HepG2 (cell line): ENCODE results near the gene ABCA4. TPM values are rescaled to one million over a fixed set of nuclear protein-coding genes. Genes with fewer than 3 reads are reported as not detected.

Source experiments
- ARNT2 ChIP-seq: sonication (generic); formaldehyde crosslinking; IDR thresholded peaks from 2 replicates; pipeline ENCODE4 v1.8.0; 2022; ENCODE audit warnings: mild to moderate bottlenecking, low read depth, missing genetic modification reagents, moderate library complexity
- CEBPG ChIP-seq: IDR thresholded peaks from 2 replicates; pipeline ENCODE4 v1.6.1; 2016
- KLF13 ChIP-seq: sonication (generic); formaldehyde crosslinking; IDR thresholded peaks from 2 replicates; pipeline ENCODE4 v1.4.0; 2020; ENCODE audit warnings: mild to moderate bottlenecking, missing genetic modification reagents
- NFYC ChIP-seq: IDR thresholded peaks from 2 replicates; pipeline ENCODE4 v1.6.1; 2016; ENCODE audit warnings: missing genetic modification reagents, missing compliant biosample characterization
- NKX3-1 ChIP-seq: sonication (generic); formaldehyde crosslinking; IDR thresholded peaks from 2 replicates; pipeline ENCODE4 v1.5.0; 2020; ENCODE audit warnings: missing genetic modification reagents
- TCF7L2 ChIP-seq: IDR thresholded peaks from 2 replicates; pipeline ENCODE4 v1.6.1; 2011; ENCODE audit warnings: mild to moderate bottlenecking, low read depth, low read length, moderate library complexity
- U2AF1 ChIP-seq: fragments of 200-400 bp; formaldehyde crosslinking; optimal IDR thresholded peaks from 2 replicates; pipeline ENCODE3; 2017; ENCODE audit warnings: mild to moderate bottlenecking, low read depth, low read length
- ZFY ChIP-seq: sonication (generic); formaldehyde crosslinking; IDR thresholded peaks from 2 replicates; pipeline ENCODE4 v1.4.0; 2020; ENCODE audit warnings: missing genetic modification reagents
- ZNF331 ChIP-seq: sonication (generic); formaldehyde crosslinking; IDR thresholded peaks from 2 replicates; pipeline ENCODE4 v1.4.0; 2020; ENCODE audit warnings: missing genetic modification reagents
- ZNF441 ChIP-seq: sonication (generic); formaldehyde crosslinking; IDR thresholded peaks from 2 replicates; pipeline ENCODE4 v1.7.0; 2021; ENCODE audit warnings: missing genetic modification reagents, borderline replicate concordance
- ZNF496 ChIP-seq: sonication (generic); formaldehyde crosslinking; IDR thresholded peaks from 2 replicates; pipeline ENCODE4 v1.8.1; 2023; ENCODE audit warnings: mild to moderate bottlenecking, moderate library complexity, missing genetic modification reagents; ENCODE audit not compliant: insufficient replicate concordance
- ZNF790 ChIP-seq: sonication (generic); formaldehyde crosslinking; IDR thresholded peaks from 2 replicates; pipeline ENCODE4 v1.8.0; 2022; ENCODE audit warnings: missing genetic modification reagents, mild to moderate bottlenecking, borderline replicate concordance
- ZNF792 ChIP-seq: IDR thresholded peaks from 2 replicates; pipeline ENCODE4 v1.6.1; 2016
- polyA plus RNA-seq, 8 experiments: library from polyadenylated mRNA; depleted of rRNA in 3 of 8; stranded (reverse) in 7 of 8; unstranded in 1 of 8; fragments of >200 nt; fragmentation: Illumina TruSeq in 4 of 8; extraction: Trizol in 4 of 8; gene quantifications; 2 replicates each; pipeline versions ENCODE4 v1.2.1 to v1.2.3, GENCODE V29; 2011 to 2016; ENCODE audit warnings: low read depth in 4 of 8, missing spikeins in 1 of 8, mixed read lengths in 1 of 8; ENCODE audit not compliant: insufficient read depth in 1 of 8
- total RNA-seq, 5 experiments: library from RNA; depleted of rRNA; stranded (reverse); fragments of >200 nt; fragmentation: Illumina TruSeq; extraction: Trizol; gene quantifications; 2 replicates each; pipeline ENCODE4 v1.2.3, GENCODE V29; 2016; ENCODE audit warnings: low read depth in 1 of 5
- TF ChIP-seq, protein P1 (sequence below): conservative IDR thresholded peaks from 2 replicates; pipeline ENCODE4 v1.6.1; 2018; ENCODE audit warnings: missing genetic modification reagents
- TF ChIP-seq, protein P2 (sequence below): sonication (generic); formaldehyde crosslinking; IDR thresholded peaks from 2 replicates; pipeline ENCODE4 v1.5.0; 2020; ENCODE audit warnings: missing genetic modification reagents
- TF ChIP-seq, protein P3 (sequence below): IDR thresholded peaks from 2 replicates; pipeline ENCODE4 v1.6.1; 2012; ENCODE audit warnings: inconsistent platforms
- TF ChIP-seq, protein P4 (sequence below): sonication (generic); formaldehyde crosslinking; IDR thresholded peaks from 2 replicates; pipeline ENCODE4 v1.4.0; 2020; ENCODE audit warnings: missing genetic modification reagents, borderline replicate concordance
- TF ChIP-seq, protein P5 (sequence below): sonication (generic); formaldehyde crosslinking; IDR thresholded peaks from 2 replicates; pipeline ENCODE4 v1.4.0; 2020; ENCODE audit warnings: mild to moderate bottlenecking, low read depth, missing genetic modification reagents
- TF ChIP-seq, protein P6 (sequence below): sonication (generic); formaldehyde crosslinking; IDR thresholded peaks from 2 replicates; pipeline ENCODE4 v1.8.0; 2022; ENCODE audit warnings: missing genetic modification reagents, mild to moderate bottlenecking, moderate library complexity, borderline replicate concordance
- TF ChIP-seq, protein P7 (sequence below): sonication (generic); formaldehyde crosslinking; IDR thresholded peaks from 2 replicates; pipeline ENCODE4 v1.8.0; 2022; ENCODE audit warnings: missing genetic modification reagents, mild to moderate bottlenecking, inconsistent platforms, borderline replicate concordance

The ABCA4 gene
- total and polyA plus RNA-seq, 2 of the 13 experiments (the other 11 are each of a cell fraction or from before 2014, with no cell fraction given), result 0.24 to 0.67 TPM

DNA sequence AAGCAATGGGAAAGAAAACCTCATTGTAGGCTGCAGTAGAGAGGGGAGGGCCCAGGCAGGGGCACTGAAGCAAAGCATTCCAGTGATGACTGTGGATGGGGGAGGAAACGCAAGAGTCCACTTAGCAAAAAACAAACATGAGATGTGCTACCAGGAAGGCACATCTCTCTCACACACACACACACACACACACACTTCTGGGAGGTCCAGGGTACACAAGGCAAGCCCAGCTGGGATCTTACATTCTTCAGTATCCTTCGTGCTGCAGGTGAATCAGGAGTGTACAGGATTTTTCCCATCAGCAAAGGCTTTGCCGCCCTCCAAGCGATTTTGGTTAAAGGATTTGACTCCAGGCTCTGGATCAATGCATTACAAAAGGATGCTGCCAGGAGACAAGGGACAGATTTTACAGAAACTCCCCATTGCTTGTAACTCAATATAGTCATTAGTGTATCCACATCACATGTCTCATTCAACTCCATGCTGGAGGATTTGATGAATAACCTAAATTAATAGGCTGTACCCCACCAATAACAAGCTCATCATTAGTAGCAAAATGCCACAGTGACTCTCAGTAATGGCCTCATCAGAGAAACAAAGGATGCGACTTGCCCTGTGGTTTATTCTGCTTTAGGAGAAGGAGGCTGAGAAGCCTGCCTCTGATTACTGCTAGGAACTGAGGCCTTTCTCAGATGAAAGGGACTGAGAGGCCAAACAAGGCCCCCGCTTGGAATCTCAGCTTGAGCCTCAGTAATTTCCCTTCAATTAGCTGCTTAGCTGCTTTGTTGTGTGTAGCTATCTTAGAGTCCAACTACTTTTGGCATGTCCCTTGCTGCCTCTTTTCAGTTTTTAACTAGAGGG is 41.6 kb downstream of the ABCA4 start (continued):
- TF ChIP-seq, protein P1, sequence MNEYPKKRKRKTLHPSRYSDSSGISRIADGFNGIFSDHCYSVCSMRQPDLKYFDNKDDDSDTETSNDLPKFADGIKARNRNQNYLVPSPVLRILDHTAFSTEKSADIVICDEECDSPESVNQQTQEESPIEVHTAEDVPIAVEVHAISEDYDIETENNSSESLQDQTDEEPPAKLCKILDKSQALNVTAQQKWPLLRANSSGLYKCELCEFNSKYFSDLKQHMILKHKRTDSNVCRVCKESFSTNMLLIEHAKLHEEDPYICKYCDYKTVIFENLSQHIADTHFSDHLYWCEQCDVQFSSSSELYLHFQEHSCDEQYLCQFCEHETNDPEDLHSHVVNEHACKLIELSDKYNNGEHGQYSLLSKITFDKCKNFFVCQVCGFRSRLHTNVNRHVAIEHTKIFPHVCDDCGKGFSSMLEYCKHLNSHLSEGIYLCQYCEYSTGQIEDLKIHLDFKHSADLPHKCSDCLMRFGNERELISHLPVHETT (CRISPR knock-in tag), result no peak
- TF ChIP-seq, protein P2, sequence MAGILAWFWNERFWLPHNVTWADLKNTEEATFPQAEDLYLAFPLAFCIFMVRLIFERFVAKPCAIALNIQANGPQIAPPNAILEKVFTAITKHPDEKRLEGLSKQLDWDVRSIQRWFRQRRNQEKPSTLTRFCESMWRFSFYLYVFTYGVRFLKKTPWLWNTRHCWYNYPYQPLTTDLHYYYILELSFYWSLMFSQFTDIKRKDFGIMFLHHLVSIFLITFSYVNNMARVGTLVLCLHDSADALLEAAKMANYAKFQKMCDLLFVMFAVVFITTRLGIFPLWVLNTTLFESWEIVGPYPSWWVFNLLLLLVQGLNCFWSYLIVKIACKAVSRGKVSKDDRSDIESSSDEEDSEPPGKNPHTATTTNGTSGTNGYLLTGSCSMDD (CRISPR knock-in tag), result no peak
- TF ChIP-seq, protein P3, sequence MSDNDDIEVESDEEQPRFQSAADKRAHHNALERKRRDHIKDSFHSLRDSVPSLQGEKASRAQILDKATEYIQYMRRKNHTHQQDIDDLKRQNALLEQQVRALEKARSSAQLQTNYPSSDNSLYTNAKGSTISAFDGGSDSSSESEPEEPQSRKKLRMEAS, result no peak
- TF ChIP-seq ZNF441 (CRISPR knock-in tag) (no peak), ARNT2 (no peak), CEBPG (CRISPR knock-in tag) (peak; percentile 34; the same call in 1 of the 2 replicates), ZFY (no peak), ZNF792 (CRISPR knock-in tag) (peak; percentile 49; the same call in 1 of the 2 replicates), ZNF496 (no peak), ZNF790 (CRISPR knock-in tag) (no peak), NKX3-1 (CRISPR knock-in tag) (no peak), ZNF331 (CRISPR knock-in tag) (peak; percentile 51; the same call in 1 of the 2 replicates), U2AF1 (no peak), NFYC (CRISPR knock-in tag) (no peak), KLF13 (CRISPR knock-in tag) (no peak), TCF7L2 (no peak)
- TF ChIP-seq, protein P4, sequence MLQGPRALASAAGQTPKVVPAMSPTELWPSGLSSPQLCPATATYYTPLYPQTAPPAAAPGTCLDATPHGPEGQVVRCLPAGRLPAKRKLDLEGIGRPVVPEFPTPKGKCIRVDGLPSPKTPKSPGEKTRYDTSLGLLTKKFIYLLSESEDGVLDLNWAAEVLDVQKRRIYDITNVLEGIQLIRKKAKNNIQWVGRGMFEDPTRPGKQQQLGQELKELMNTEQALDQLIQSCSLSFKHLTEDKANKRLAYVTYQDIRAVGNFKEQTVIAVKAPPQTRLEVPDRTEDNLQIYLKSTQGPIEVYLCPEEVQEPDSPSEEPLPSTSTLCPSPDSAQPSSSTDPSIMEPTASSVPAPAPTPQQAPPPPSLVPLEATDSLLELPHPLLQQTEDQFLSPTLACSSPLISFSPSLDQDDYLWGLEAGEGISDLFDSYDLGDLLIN (CRISPR knock-in tag), result no peak
- TF ChIP-seq, protein P5, sequence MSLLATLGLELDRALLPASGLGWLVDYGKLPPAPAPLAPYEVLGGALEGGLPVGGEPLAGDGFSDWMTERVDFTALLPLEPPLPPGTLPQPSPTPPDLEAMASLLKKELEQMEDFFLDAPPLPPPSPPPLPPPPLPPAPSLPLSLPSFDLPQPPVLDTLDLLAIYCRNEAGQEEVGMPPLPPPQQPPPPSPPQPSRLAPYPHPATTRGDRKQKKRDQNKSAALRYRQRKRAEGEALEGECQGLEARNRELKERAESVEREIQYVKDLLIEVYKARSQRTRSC (CRISPR knock-in tag), result no peak
- TF ChIP-seq, protein P6, sequence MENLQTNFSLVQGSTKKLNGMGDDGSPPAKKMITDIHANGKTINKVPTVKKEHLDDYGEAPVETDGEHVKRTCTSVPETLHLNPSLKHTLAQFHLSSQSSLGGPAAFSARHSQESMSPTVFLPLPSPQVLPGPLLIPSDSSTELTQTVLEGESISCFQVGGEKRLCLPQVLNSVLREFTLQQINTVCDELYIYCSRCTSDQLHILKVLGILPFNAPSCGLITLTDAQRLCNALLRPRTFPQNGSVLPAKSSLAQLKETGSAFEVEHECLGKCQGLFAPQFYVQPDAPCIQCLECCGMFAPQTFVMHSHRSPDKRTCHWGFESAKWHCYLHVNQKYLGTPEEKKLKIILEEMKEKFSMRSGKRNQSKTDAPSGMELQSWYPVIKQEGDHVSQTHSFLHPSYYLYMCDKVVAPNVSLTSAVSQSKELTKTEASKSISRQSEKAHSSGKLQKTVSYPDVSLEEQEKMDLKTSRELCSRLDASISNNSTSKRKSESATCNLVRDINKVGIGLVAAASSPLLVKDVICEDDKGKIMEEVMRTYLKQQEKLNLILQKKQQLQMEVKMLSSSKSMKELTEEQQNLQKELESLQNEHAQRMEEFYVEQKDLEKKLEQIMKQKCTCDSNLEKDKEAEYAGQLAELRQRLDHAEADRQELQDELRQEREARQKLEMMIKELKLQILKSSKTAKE (CRISPR knock-in tag), result no peak
- TF ChIP-seq, protein P7, sequence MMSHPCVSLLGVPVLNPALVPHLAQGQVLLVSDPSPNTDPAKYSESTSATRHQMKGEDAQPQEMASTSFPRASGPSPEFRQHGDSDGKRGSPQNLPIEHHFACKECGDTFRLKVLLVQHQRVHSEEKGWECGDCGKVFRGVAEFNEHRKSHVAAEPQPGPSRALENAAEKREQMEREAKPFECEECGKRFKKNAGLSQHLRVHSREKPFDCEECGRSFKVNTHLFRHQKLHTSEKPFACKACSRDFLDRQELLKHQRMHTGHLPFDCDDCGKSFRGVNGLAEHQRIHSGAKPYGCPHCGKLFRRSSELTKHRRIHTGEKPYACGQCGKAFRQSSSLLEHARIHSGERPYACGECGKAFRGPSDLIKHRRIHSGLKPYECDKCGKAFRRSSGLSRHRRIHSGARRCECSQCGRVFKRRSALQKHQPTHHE (CRISPR knock-in tag), result no peak
